SJCRH30 (cell line): ENCODE measurements around the gene GJC1. TPM values are rescaled to one million over a fixed set of nuclear protein-coding genes. Genes with fewer than 3 reads are reported as not detected.

Experiments
- DNase-seq, 2 experiments: peaks; one replicate each; pipeline ENCODE4 v3.0.0-alpha.2; 2015 to 2020
- H3K27ac ChIP-seq: fragments of 250-450 bp; sonication (Bioruptor Pico); 2 replicates; pipeline ENCODE4 v1.5.1; 2020; ENCODE audit warnings: mild to moderate bottlenecking, moderate library complexity
- H3K27me3 ChIP-seq: fragments of 250-450 bp; sonication (Bioruptor Pico); 2 replicates; pipeline ENCODE4 v1.5.1; 2020; ENCODE audit warnings: mild to moderate bottlenecking, moderate library complexity
- H3K36me3 ChIP-seq: fragments of 250-450 bp; sonication (Bioruptor Pico); 2 replicates; pipeline ENCODE4 v1.5.1; 2020; ENCODE audit warnings: mild to moderate bottlenecking, moderate library complexity
- H3K4me1 ChIP-seq: fragments of 250-450 bp; sonication (Bioruptor Pico); 2 replicates; pipeline ENCODE4 v1.5.1; 2020; ENCODE audit warnings: mild to moderate bottlenecking, moderate library complexity
- H3K4me3 ChIP-seq: fragments of 250-450 bp; sonication (Bioruptor Pico); 2 replicates; pipeline ENCODE4 v1.5.1; 2020; ENCODE audit warnings: mild to moderate bottlenecking, moderate library complexity
- H3K9me3 ChIP-seq: fragments of 250-450 bp; sonication (Bioruptor Pico); replicated peaks from 2 replicates; pipeline ENCODE4 v1.5.1; 2020; ENCODE audit warnings: mild to moderate bottlenecking, moderate library complexity
- total RNA-seq: library from RNA; depleted of rRNA; stranded (reverse); fragments of >200 nt; shearing (Covaris generic); gene quantifications from 2 replicates; pipeline ENCODE4 v1.2.3, GENCODE V29; 2014

GJC1 gene
- total RNA-seq, 1 experiment from 2014 or later: 47.4 TPM

GRCh38 chr17:44797802-44798201 is 32.3 kb downstream of the GJC1 start:
- H3K9me3 ChIP-seq: no peaks in the 10 kb centered on the region
- H3K4me3 ChIP-seq: no peak overlapping the region
- no peak for DNase-seq
- peaks cover 37% of the 10 kb centered on the region for H3K36me3 ChIP-seq
- no peaks in the 10 kb centered on the region for H3K27me3 ChIP-seq
- H3K27ac ChIP-seq: no peak overlapping the region
- H3K4me1 ChIP-seq: peaks cover 15% of the 10 kb centered on the region

GRCh38 chr17:44796731-44797130 is 33.4 kb downstream of the GJC1 start:
- peaks cover 26% of the 10 kb centered on the region for H3K36me3 ChIP-seq
- H3K27ac ChIP-seq: no peak overlapping the region
- DNase-seq: no peak
- no peaks in the 10 kb centered on the region for H3K9me3 ChIP-seq
- peaks cover 15% of the 10 kb centered on the region for H3K4me1 ChIP-seq
- no peaks in the 10 kb centered on the region for H3K27me3 ChIP-seq
- H3K4me3 ChIP-seq: no peak overlapping the region

- H3K27ac ChIP-seq: no peak overlapping the region
- H3K27me3 ChIP-seq: no peaks in the 10 kb centered on the region
- H3K4me3 ChIP-seq: no peak overlapping the region
- peaks cover 15% of the 10 kb centered on the region for H3K4me1 ChIP-seq
- peaks cover 18% of the 10 kb centered on the region for H3K36me3 ChIP-seq
- H3K9me3 ChIP-seq: no peaks in the 10 kb centered on the region
- no peak for DNase-seq
Observed at GRCh38 chr17:44795928-44796327, 34.2 kb downstream of the GJC1 start.

- DNase-seq: no peak
- H3K36me3 ChIP-seq: peaks cover 15% of the 10 kb centered on the region
- H3K4me1 ChIP-seq: peaks cover 15% of the 10 kb centered on the region
Observed at GRCh38 chr17:44795421-44795820, 34.7 kb downstream of the GJC1 start.

GRCh38 chr17:44794851-44795413 is 35.2 kb downstream of the GJC1 start:
- no peak for DNase-seq
- peak overlapping the region; percentile 26 for H3K4me3 ChIP-seq
- H3K27ac ChIP-seq: peak overlapping the region; percentile 74
- peaks cover 15% of the 10 kb centered on the region for H3K4me1 ChIP-seq
- H3K36me3 ChIP-seq: peaks cover 13% of the 10 kb centered on the region
- no peaks in the 10 kb centered on the region for H3K9me3 ChIP-seq
- no peaks in the 10 kb centered on the region for H3K27me3 ChIP-seq

More at GRCh38 chr17:44795421-44795820, 34.7 kb downstream of the GJC1 start:
- H3K27ac ChIP-seq: peak overlapping the region; percentile 74; the same call in 1 of the 2 replicates
- no peak overlapping the region for H3K4me3 ChIP-seq
- H3K9me3 ChIP-seq: no peaks in the 10 kb centered on the region
- no peaks in the 10 kb centered on the region for H3K27me3 ChIP-seq

GRCh38 chr17:44793885-44794842 is 35.9 kb downstream of the GJC1 start:
- Histone ChIP-seq H3K27me3 (no peaks in the 10 kb centered on the region), H3K4me1 (peaks cover 15% of the 10 kb centered on the region), H3K4me3 (peak overlapping the region; percentile 26), H3K27ac (peak overlapping the region; percentile 74), H3K9me3 (no peaks in the 10 kb centered on the region), H3K36me3 (peaks cover 10% of the 10 kb centered on the region)
- DNase-seq: peak; percentile 69 to 78

GRCh38 chr17:44792276-44792675 is 37.8 kb downstream of the GJC1 start:
- DNase-seq: no peak
- H3K27ac ChIP-seq: no peak overlapping the region
- no peaks in the 10 kb centered on the region for H3K9me3 ChIP-seq
- H3K4me3 ChIP-seq: no peak overlapping the region
- peaks cover 15% of the 10 kb centered on the region for H3K4me1 ChIP-seq
- peaks cover 5% of the 10 kb centered on the region; the same call in 1 of the 2 replicates for H3K27me3 ChIP-seq
- H3K36me3 ChIP-seq: no peaks in the 10 kb centered on the region

GRCh38 chr17:44788139-44788538 is 41.9 kb downstream of the GJC1 start:
- Histone ChIP-seq H3K27ac (no peak overlapping the region), H3K4me3 (no peak overlapping the region), H3K4me1 (no peaks in the 10 kb centered on the region), H3K36me3 (no peaks in the 10 kb centered on the region), H3K27me3 (peaks cover 12% of the 10 kb centered on the region), H3K9me3 (no peaks in the 10 kb centered on the region)
- no peak for DNase-seq

- Histone ChIP-seq H3K36me3 (no peaks in the 10 kb centered on the region), H3K4me3 (no peak overlapping the region), H3K27me3 (peaks cover 12% of the 10 kb centered on the region), H3K4me1 (no peaks in the 10 kb centered on the region), H3K27ac (no peak overlapping the region), H3K9me3 (no peaks in the 10 kb centered on the region)
- DNase-seq: no peak
Observed at GRCh38 chr17:44787271-44787940, 42.7 kb downstream of the GJC1 start.

GRCh38 chr17:44786551-44787081 is 43.5 kb downstream of the GJC1 start:
- no peak for DNase-seq
- peaks cover 2% of the 10 kb centered on the region; the same call in 1 of the 2 replicates for H3K4me1 ChIP-seq

GRCh38 chr17:44785921-44786320 is 44.2 kb downstream of the GJC1 start:
- Histone ChIP-seq H3K27me3 (peaks cover 12% of the 10 kb centered on the region), H3K4me1 (peaks cover 3% of the 10 kb centered on the region; the same call in 1 of the 2 replicates), H3K9me3 (no peaks in the 10 kb centered on the region), H3K36me3 (no peaks in the 10 kb centered on the region), H3K4me3 (no peak overlapping the region), H3K27ac (no peak overlapping the region)
- no peak for DNase-seq

More at GRCh38 chr17:44786551-44787081, 43.5 kb downstream of the GJC1 start:
- Histone ChIP-seq H3K4me3 (no peak overlapping the region), H3K27me3 (peaks cover 12% of the 10 kb centered on the region), H3K9me3 (no peaks in the 10 kb centered on the region), H3K36me3 (no peaks in the 10 kb centered on the region), H3K27ac (no peak overlapping the region)

GRCh38 chr17:44782326-44782850 is 47.7 kb downstream of the GJC1 start:
- Histone ChIP-seq H3K27ac (no peak overlapping the region), H3K4me3 (no peak overlapping the region), H3K9me3 (no peaks in the 10 kb centered on the region), H3K36me3 (no peaks in the 10 kb centered on the region), H3K27me3 (peaks cover 8% of the 10 kb centered on the region), H3K4me1 (peaks cover 3% of the 10 kb centered on the region; the same call in 1 of the 2 replicates)
- no peak for DNase-seq

GRCh38 chr17:44781551-44782325 is 48.3 kb downstream of the GJC1 start:
- H3K4me3 ChIP-seq: no peak overlapping the region
- no peak overlapping the region for H3K27ac ChIP-seq
- H3K4me1 ChIP-seq: peaks cover 3% of the 10 kb centered on the region; the same call in 1 of the 2 replicates
- no peaks in the 10 kb centered on the region for H3K36me3 ChIP-seq
- H3K9me3 ChIP-seq: no peaks in the 10 kb centered on the region
- H3K27me3 ChIP-seq: peaks cover 6% of the 10 kb centered on the region; the same call in 1 of the 2 replicates
- DNase-seq: no peak
